PC-9 (cell line): Measurements from ENCODE around the gene GUCA1C. TPM values are rescaled to one million over a fixed set of nuclear protein-coding genes. Genes with fewer than 3 reads are reported as not detected.

ENCODE experiments used
- BruUV-seq: library from RNA; stranded (reverse); fragments of 400-500 nt; replicated peaks from 2 replicates; lab custom pipeline; 2021; lab: Mats Ljungman, UMichigan
- CTCF ChIA-PET: fragments of 300-600 bp; sonication (Branson Sonifier 250); formaldehyde crosslinking; loops from one replicate; lab custom pipeline; 2022; ENCODE audit warnings: antibody characterized with exemption; lab: Charles Lee
- POLR2A ChIA-PET: fragments of 300-600 bp; sonication (Branson Sonifier 250); formaldehyde crosslinking; loops from one replicate; lab custom pipeline; 2022; ENCODE audit warnings: antibody characterized with exemption; ENCODE audit not compliant: unreplicated experiment; lab: Charles Lee
- DNase-seq, 2 experiments: peaks; one replicate each; pipeline versions ENCODE4 v3.0.0 to v3.0.0-alpha.2; 2015 to 2022; ENCODE audit warnings: mixed read lengths in 1 of 2
- H2AFZ ChIP-seq: fragments of 200-600 bp; sonication (generic); 2 replicates; pipeline ENCODE4 v1.8.1; 2017; ENCODE audit warnings: antibody characterized with exemption
- H3F3A ChIP-seq: fragments of 200-600 bp; sonication (generic); 2 replicates; pipeline ENCODE4 v1.8.1; 2017; ENCODE audit warnings: antibody characterized with exemption, mild to moderate bottlenecking, low read depth; ENCODE audit not compliant: insufficient read depth
- H3K27ac ChIP-seq: fragments of 200-600 bp; sonication (generic); 2 replicates; pipeline ENCODE4 v1.6.1; 2016; ENCODE audit warnings: mixed run types
- H3K27me3 ChIP-seq: fragments of 200-600 bp; sonication (generic); 2 replicates; pipeline ENCODE4 v1.6.1; 2016; ENCODE audit warnings: low read depth, mixed run types; ENCODE audit not compliant: insufficient read depth
- H3K36me3 ChIP-seq: fragments of 200-600 bp; sonication (generic); 2 replicates; pipeline ENCODE4 v1.6.1; 2016; ENCODE audit warnings: low read depth, mixed run types
- H3K4me1 ChIP-seq: fragments of 200-600 bp; sonication (generic); replicated peaks from 2 replicates; pipeline ENCODE4 v1.6.1; 2016; ENCODE audit warnings: mixed run types; ENCODE audit not compliant: insufficient read depth
- H3K4me2 ChIP-seq: fragments of 200-600 bp; sonication (generic); 2 replicates; pipeline ENCODE4 v1.6.1; 2017; ENCODE audit warnings: mixed run types
- H3K4me3 ChIP-seq: fragments of 200-600 bp; sonication (generic); 2 replicates; pipeline ENCODE4 v1.6.1; 2016; ENCODE audit warnings: mixed run types
- H3K79me2 ChIP-seq: fragments of 200-600 bp; sonication (generic); 2 replicates; pipeline ENCODE4 v1.6.1; 2017; ENCODE audit warnings: low read depth, mixed run types
- H3K9me2 ChIP-seq: fragments of 200-600 bp; sonication (generic); 2 replicates; pipeline ENCODE4 v1.8.1; 2017; ENCODE audit warnings: mild to moderate bottlenecking; ENCODE audit not compliant: insufficient read depth
- H3K9me3 ChIP-seq: fragments of 200-600 bp; sonication (generic); 2 replicates; pipeline ENCODE4 v1.8.1; 2016; ENCODE audit warnings: low read depth; ENCODE audit not compliant: insufficient read depth
- H4K20me1 ChIP-seq: fragments of 200-600 bp; sonication (generic); 2 replicates; pipeline ENCODE4 v1.8.1; 2017; ENCODE audit not compliant: insufficient read depth
- EZH2 ChIP-seq: fragments of 200-600 bp; sonication (generic); IDR thresholded peaks from 2 replicates; pipeline ENCODE4 v1.8.0; 2017; ENCODE audit warnings: antibody characterized with exemption, low read depth
- intact Hi-C: fragments of 100-400 bp; cut with micrococcal nuclease; formaldehyde crosslinking; loops from one replicate; pipeline ENCODE4 v1.10.0; 2022; ENCODE audit not compliant: unreplicated experiment
- total RNA-seq: library from RNA; stranded (reverse); gene quantifications from 2 replicates; pipeline ENCODE4 v1.2.3, GENCODE V29; 2021
- TF ChIP-seq, protein P1 (sequence below): fragments of 200-600 bp; sonication (generic); conservative IDR thresholded peaks from 2 replicates; pipeline ENCODE4 v1.6.1; 2017; ENCODE audit warnings: mixed run types, antibody characterized with exemption, mild to moderate bottlenecking, moderate library complexity

GUCA1C gene
- total RNA-seq, 1 experiment from 2014 or later: not detected

DNA sequence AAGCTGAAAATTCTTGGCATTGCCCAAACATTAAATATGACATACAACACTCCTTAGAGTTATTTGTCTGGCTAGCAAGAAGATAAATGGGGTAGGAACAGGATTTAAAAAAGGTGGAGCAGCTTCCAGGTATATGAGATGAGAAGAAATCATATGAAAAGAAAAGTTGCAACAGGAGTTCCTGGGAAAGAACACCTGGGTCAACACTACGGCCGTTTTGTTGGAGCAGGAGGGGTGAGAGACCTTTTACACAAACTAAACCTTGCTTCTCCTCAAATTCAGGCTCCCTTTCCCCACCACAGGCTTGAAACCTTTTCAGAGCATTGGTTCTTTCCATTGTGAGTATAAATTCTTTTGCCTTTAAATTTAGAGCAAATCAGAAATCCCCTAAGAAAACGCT is 18.8 kb upstream of the GUCA1C start:
- intact Hi-C loops: no loop called here
- H3K27me3 ChIP-seq: no peaks in the 10 kb centered on the region
- TF ChIP-seq EZH2: no peak
- TF ChIP-seq, protein P1, sequence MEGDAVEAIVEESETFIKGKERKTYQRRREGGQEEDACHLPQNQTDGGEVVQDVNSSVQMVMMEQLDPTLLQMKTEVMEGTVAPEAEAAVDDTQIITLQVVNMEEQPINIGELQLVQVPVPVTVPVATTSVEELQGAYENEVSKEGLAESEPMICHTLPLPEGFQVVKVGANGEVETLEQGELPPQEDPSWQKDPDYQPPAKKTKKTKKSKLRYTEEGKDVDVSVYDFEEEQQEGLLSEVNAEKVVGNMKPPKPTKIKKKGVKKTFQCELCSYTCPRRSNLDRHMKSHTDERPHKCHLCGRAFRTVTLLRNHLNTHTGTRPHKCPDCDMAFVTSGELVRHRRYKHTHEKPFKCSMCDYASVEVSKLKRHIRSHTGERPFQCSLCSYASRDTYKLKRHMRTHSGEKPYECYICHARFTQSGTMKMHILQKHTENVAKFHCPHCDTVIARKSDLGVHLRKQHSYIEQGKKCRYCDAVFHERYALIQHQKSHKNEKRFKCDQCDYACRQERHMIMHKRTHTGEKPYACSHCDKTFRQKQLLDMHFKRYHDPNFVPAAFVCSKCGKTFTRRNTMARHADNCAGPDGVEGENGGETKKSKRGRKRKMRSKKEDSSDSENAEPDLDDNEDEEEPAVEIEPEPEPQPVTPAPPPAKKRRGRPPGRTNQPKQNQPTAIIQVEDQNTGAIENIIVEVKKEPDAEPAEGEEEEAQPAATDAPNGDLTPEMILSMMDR: no peak
- no peak overlapping the region for H3K4me3 ChIP-seq
- no peaks in the 10 kb centered on the region for H3K9me3 ChIP-seq
- H3K36me3 ChIP-seq: no peaks in the 10 kb centered on the region
- no peak overlapping the region for H2AFZ ChIP-seq
- CTCF ChIA-PET: no interaction called here
- no peaks in the 10 kb centered on the region for H4K20me1 ChIP-seq
- no TSS peak for BruUV-seq
- H3K9me2 ChIP-seq: no peaks in the 10 kb centered on the region
- no peaks in the 10 kb centered on the region for H3K79me2 ChIP-seq
- no peaks in the 10 kb centered on the region for H3F3A ChIP-seq
- no peak overlapping the region for H3K27ac ChIP-seq
- no peaks in the 10 kb centered on the region for H3K4me1 ChIP-seq
- no peak for DNase-seq
- no peak overlapping the region for H3K4me2 ChIP-seq
- POLR2A ChIA-PET: no interaction called here

DNA sequence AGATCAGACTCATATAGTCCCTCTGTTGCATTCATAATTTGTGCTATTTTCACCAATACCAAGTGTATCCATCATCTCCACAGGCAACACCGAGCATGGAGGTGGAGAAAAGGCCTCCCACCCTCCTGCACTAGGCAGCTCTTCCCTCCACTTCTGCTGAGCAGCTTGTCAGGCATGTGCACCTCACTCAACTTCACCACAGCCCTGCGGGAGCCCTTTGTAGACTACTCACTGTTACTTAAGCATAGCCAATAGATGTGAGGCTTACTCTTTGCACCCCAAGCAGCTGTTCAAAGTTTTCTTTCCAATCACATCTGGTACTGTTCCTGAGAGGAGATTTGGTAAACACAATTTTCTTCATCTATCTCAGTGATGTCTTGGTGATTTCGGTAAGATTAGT is 16.9 kb upstream of the GUCA1C start:
- CTCF ChIA-PET: interaction anchor here (0.7 kb wide), 1 partner anchor 600 kb away, joined by 3 read pairs; no protein-coding TSS in a partner anchor
- TF ChIP-seq EZH2: no peak
- TF ChIP-seq, protein P1: no peak
- Histone ChIP-seq H3F3A (no peaks in the 10 kb centered on the region), H3K9me3 (no peaks in the 10 kb centered on the region), H3K9me2 (no peaks in the 10 kb centered on the region), H3K4me2 (no peak overlapping the region), H3K27ac (no peak overlapping the region), H3K27me3 (no peaks in the 10 kb centered on the region), H2AFZ (no peak overlapping the region), H3K36me3 (no peaks in the 10 kb centered on the region), H3K4me3 (no peak overlapping the region), H4K20me1 (no peaks in the 10 kb centered on the region), H3K4me1 (no peaks in the 10 kb centered on the region), H3K79me2 (no peaks in the 10 kb centered on the region)
- POLR2A ChIA-PET: no interaction called here
- DNase-seq: no peak
- BruUV-seq: no TSS peak
- intact Hi-C loops: no loop called here

DNA sequence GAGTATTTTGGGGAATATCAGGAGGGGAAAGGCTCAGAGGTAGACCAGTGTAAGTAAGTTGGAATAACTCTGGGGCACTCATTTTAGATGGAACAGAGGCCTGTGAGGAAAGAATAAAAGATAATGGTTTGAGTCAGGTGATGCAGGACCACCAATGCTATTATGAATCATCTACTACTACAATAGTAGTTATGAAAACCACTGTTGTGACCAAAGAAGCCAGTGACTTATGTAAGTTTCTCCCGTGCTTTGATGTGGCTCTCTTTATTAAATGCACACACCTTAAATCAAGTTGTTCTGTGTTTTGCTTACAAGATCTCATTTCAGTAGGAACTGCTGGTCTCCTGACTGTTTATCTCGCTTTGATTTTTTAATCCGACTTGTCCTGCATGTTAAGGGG is 13.1 kb upstream of the GUCA1C start:
- H3K36me3 ChIP-seq: no peaks in the 10 kb centered on the region
- no TSS peak for BruUV-seq
- H3K9me3 ChIP-seq: no peaks in the 10 kb centered on the region
- H3K27ac ChIP-seq: no peak overlapping the region
- H2AFZ ChIP-seq: no peak overlapping the region
- H3K79me2 ChIP-seq: no peaks in the 10 kb centered on the region
- no peak overlapping the region for H3K4me2 ChIP-seq
- no peaks in the 10 kb centered on the region for H3K27me3 ChIP-seq
- no peaks in the 10 kb centered on the region for H3K9me2 ChIP-seq
- ChIA-PET CTCF (no interaction called here), POLR2A (no interaction called here)
- H3K4me3 ChIP-seq: no peak overlapping the region
- no peak for DNase-seq
- intact Hi-C loops: no loop called here
- H3K4me1 ChIP-seq: no peaks in the 10 kb centered on the region
- no peaks in the 10 kb centered on the region for H3F3A ChIP-seq
- TF ChIP-seq, protein P1: no peak
- no peak for TF ChIP-seq EZH2
- no peaks in the 10 kb centered on the region for H4K20me1 ChIP-seq
